ENCODE data around the gene CPNE6.

The CPNE6 gene

DNA sequence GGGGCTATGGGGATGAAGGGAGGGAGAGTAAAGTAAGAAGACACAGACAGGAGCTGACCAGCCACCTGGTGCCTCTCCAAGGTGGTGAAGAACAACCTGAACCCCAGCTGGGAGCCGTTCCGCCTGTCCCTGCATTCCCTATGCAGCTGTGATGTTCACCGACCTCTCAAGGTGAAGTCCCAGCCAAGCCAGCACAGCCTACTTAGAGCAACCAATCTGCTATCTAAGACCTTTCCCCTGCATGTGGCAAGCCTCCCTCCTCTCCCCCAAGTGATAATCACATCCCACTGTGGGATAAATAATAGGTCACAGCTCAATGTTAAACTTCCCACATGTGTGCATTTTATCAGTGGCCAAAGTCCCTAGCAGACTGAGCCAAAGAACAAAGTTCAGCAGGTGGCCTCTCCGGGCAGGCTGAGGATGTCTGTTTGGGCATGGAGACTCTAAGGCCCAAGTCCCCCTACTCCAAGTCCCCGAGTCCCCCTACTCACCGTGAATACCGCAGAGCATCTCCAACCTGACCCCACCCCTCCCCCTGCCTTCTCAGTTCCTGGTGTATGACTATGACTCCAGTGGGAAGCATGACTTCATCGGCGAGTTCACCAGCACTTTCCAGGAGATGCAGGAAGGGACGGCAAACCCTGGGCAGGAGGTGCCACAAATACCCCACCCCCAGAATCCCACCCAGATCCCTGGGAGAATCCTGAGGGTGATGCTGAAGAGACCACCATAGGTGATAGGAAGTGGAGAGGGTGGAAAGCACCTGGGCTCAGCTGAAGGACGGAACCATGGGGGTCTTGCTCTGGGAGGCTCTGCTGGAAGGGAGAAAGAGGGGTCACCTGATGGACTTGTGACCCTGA lies 3.5 kb downstream of the CPNE6 start:
- H4K20me1 ChIP-seq (ENCODE audit: insufficient read depth, low read length), result no peaks in the 10 kb centered on the region
- TF ChIP-seq, protein P1, sequence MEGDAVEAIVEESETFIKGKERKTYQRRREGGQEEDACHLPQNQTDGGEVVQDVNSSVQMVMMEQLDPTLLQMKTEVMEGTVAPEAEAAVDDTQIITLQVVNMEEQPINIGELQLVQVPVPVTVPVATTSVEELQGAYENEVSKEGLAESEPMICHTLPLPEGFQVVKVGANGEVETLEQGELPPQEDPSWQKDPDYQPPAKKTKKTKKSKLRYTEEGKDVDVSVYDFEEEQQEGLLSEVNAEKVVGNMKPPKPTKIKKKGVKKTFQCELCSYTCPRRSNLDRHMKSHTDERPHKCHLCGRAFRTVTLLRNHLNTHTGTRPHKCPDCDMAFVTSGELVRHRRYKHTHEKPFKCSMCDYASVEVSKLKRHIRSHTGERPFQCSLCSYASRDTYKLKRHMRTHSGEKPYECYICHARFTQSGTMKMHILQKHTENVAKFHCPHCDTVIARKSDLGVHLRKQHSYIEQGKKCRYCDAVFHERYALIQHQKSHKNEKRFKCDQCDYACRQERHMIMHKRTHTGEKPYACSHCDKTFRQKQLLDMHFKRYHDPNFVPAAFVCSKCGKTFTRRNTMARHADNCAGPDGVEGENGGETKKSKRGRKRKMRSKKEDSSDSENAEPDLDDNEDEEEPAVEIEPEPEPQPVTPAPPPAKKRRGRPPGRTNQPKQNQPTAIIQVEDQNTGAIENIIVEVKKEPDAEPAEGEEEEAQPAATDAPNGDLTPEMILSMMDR (IDR thresholded peaks at IDR 0.05; ENCODE audit: low read length), result no peak
- TF ChIP-seq EZH2phosphoT487 (IDR thresholded peaks at IDR 0.05; ENCODE audit: low read length) (no peak), EZH2 (optimal IDR thresholded peaks at IDR 0.05; ENCODE audit: low read depth, low read length) (no peak)
- H3K27me3 ChIP-seq (replicated peaks; ENCODE audit: insufficient read depth, low read length), result no peaks in the 10 kb centered on the region
- no peaks in the 10 kb centered on the region for H3K79me2 ChIP-seq (ENCODE audit: low read length)
- no peak overlapping the region for H3K4me3 ChIP-seq (ENCODE audit: low read length)
- peak overlapping the region; percentile 21; the same call in 1 of the 2 replicates for H3K4me2 ChIP-seq (ENCODE audit: low read depth, low read length)
- 0 out of 2 replicates have a peak, but pooled peaks cover 4% of the 10 kb centered on the region for H3K4me1 ChIP-seq (ENCODE audit: low read length)
- H3K36me3 ChIP-seq (replicated peaks; ENCODE audit: insufficient read depth, low read length), result no peaks in the 10 kb centered on the region
- H2AFZ ChIP-seq (ENCODE audit: low read length), result no peak overlapping the region
- no peak overlapping the region for H3K9ac ChIP-seq (ENCODE audit: low read length)
- no peak for DNase-seq
- no peaks in the 10 kb centered on the region for H3K9me3 ChIP-seq (replicated peaks; ENCODE audit: insufficient read depth, low read length)
- H3K27ac ChIP-seq (ENCODE audit: low read length), result no peak overlapping the region
- H3K9me2 ChIP-seq (replicated peaks; ENCODE audit: insufficient read depth, low read length), result no peaks in the 10 kb centered on the region
- no peaks in the 10 kb centered on the region for H3F3A ChIP-seq (ENCODE audit: insufficient read depth, low read length)

DNA sequence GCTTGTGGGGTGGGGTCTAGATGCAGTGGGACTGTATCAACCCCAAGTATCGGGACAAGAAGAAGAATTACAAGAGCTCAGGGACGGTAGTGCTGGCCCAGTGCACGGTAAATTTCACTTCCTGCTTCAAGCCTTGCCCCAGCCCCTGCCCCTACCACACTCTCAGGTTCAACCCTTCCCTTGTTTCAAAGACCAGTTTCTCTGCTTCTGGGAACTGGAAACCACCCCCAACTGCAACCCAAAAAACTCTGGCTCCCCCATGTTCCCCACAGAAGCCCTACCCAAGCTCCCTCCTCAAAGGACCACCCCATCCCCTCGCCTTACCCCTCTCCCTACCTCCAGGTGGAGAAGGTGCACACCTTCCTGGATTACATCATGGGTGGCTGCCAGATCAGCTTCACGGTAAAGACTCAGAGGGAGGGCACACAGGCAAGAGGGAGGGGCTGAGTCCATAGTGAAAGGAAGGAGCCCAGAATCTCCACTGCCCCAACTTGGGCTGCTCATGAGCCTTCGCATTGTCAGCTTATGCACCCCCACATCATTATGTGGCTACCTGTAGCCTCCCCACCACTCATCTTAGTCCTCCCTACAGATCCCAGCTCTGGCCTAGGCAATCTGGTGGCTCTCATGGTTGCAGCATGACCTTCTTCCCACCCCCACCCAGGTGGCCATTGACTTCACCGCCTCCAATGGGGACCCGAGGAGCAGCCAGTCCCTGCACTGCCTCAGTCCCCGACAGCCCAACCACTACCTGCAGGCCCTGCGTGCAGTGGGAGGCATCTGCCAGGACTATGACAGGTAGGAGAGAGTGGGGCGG lies 4.3 kb downstream of the CPNE6 start:
- no peak overlapping the region for H3K27ac ChIP-seq (ENCODE audit: low read length)
- no peak overlapping the region for H3K4me3 ChIP-seq (ENCODE audit: low read length)
- no peaks in the 10 kb centered on the region for H3F3A ChIP-seq (ENCODE audit: insufficient read depth, low read length)
- TF ChIP-seq EZH2 (optimal IDR thresholded peaks at IDR 0.05; ENCODE audit: low read depth, low read length) (no peak), EZH2phosphoT487 (IDR thresholded peaks at IDR 0.05; ENCODE audit: low read length) (no peak)
- TF ChIP-seq, protein P1 (IDR thresholded peaks at IDR 0.05; ENCODE audit: low read length), result no peak
- DNase-seq, result no peak
- no peaks in the 10 kb centered on the region for H3K27me3 ChIP-seq (replicated peaks; ENCODE audit: insufficient read depth, low read length)
- peak overlapping the region; percentile 21; the same call in 1 of the 2 replicates for H3K4me2 ChIP-seq (ENCODE audit: low read depth, low read length)
- H3K9me3 ChIP-seq (replicated peaks; ENCODE audit: insufficient read depth, low read length), result no peaks in the 10 kb centered on the region
- H3K36me3 ChIP-seq (replicated peaks; ENCODE audit: insufficient read depth, low read length), result no peaks in the 10 kb centered on the region
- H3K4me1 ChIP-seq (ENCODE audit: low read length), result peaks cover 10% of the 10 kb centered on the region
- peak overlapping the region; percentile 56; the same call in 1 of the 2 replicates for H2AFZ ChIP-seq (ENCODE audit: low read length)
- no peaks in the 10 kb centered on the region for H3K9me2 ChIP-seq (replicated peaks; ENCODE audit: insufficient read depth, low read length)
- no peaks in the 10 kb centered on the region for H3K79me2 ChIP-seq (ENCODE audit: low read length)
- no peaks in the 10 kb centered on the region for H4K20me1 ChIP-seq (ENCODE audit: insufficient read depth, low read length)
- H3K9ac ChIP-seq (ENCODE audit: low read length), result no peak overlapping the region

GRCh38 chr14:24076302-24076601 lies 4.9 kb downstream of the CPNE6 start:
- TF ChIP-seq, protein P1 (IDR thresholded peaks at IDR 0.05; ENCODE audit: low read length), result no peak
- TF ChIP-seq EZH2 (optimal IDR thresholded peaks at IDR 0.05; ENCODE audit: low read depth, low read length) (no peak), EZH2phosphoT487 (IDR thresholded peaks at IDR 0.05; ENCODE audit: low read length) (no peak)
- Histone ChIP-seq H3K79me2 (ENCODE audit: low read length) (no peaks in the 10 kb centered on the region), H3K9me2 (replicated peaks; ENCODE audit: insufficient read depth, low read length) (no peaks in the 10 kb centered on the region), H3K9me3 (replicated peaks; ENCODE audit: insufficient read depth, low read length) (no peaks in the 10 kb centered on the region), H3K4me3 (ENCODE audit: low read length) (no peak overlapping the region), H3K36me3 (replicated peaks; ENCODE audit: insufficient read depth, low read length) (no peaks in the 10 kb centered on the region), H3K27me3 (replicated peaks; ENCODE audit: insufficient read depth, low read length) (no peaks in the 10 kb centered on the region), H3K4me2 (ENCODE audit: low read depth, low read length) (no peak overlapping the region), H3K4me1 (ENCODE audit: low read length) (peaks cover 12% of the 10 kb centered on the region), H4K20me1 (ENCODE audit: insufficient read depth, low read length) (no peaks in the 10 kb centered on the region), H2AFZ (ENCODE audit: low read length) (no peak overlapping the region), H3K9ac (ENCODE audit: low read length) (no peak overlapping the region), H3F3A (ENCODE audit: insufficient read depth, low read length) (no peaks in the 10 kb centered on the region), H3K27ac (ENCODE audit: low read length) (no peak overlapping the region)
- DNase-seq, result no peak
